HG03095 (cell line): ENCODE results near the gene EPS8L3.
"Not testable (repeated sequence)": the region's sequence is repeated elsewhere in the genome, so short reads cannot be mapped to it uniquely, and the experiment has no call there.

Source experiments
- ATAC-seq: cut with Tn5 transposase; IDR thresholded peaks from one replicate; pipeline ENCODE4 v1.9.1; 2021; ENCODE audit warnings: moderate library complexity; ENCODE audit not compliant: unreplicated experiment

EPS8L3 gene

GRCh38 chr1:109763646-109764415, at the start of gene EPS8L3:
EPS8L3 (minus strand) TSS chr1:109763923; CDS start chr1:109761749, 2,174 bp downstream.
- ATAC-seq, result no peak

- no peak for ATAC-seq
These were observed 49.1 kb upstream of the EPS8L3 start for GRCh38 chr1:109812691-109813393.

- ATAC-seq, result no peak
These were observed 45.0 kb upstream of the EPS8L3 start for GRCh38 chr1:109808703-109809102.

- ATAC-seq, result no peak
These were observed 44.3 kb upstream of the EPS8L3 start for GRCh38 chr1:109807822-109808680.

- no peak for ATAC-seq
These were observed 43.7 kb upstream of the EPS8L3 start for GRCh38 chr1:109807402-109807801.

- no peak for ATAC-seq
These were observed 43.1 kb upstream of the EPS8L3 start for GRCh38 chr1:109806733-109807400.

GRCh38 chr1:109805486-109806165, 41.9 kb upstream of the EPS8L3 start:
- ATAC-seq, result no peak

- no peak for ATAC-seq
These were observed 40.9 kb upstream of the EPS8L3 start for GRCh38 chr1:109804660-109805059.

GRCh38 chr1:109803901-109804331, 40.2 kb upstream of the EPS8L3 start:
- ATAC-seq, result no peak

- no peak for ATAC-seq
These were observed 39.3 kb upstream of the EPS8L3 start for GRCh38 chr1:109802901-109803561.

GRCh38 chr1:109802136-109802900, 38.6 kb upstream of the EPS8L3 start:
- ATAC-seq, result no peak

- no peak for ATAC-seq
These were observed 38.0 kb upstream of the EPS8L3 start for GRCh38 chr1:109801791-109802135.

GRCh38 chr1:109800291-109800690, 36.6 kb upstream of the EPS8L3 start:
- ATAC-seq, result no peak

- ATAC-seq, result no peak
These were observed 35.7 kb upstream of the EPS8L3 start for GRCh38 chr1:109799445-109799844.

- ATAC-seq, result not testable (repeated sequence)
These were observed 33.5 kb upstream of the EPS8L3 start for GRCh38 chr1:109797303-109797595.

- no peak for ATAC-seq
These were observed 33.0 kb upstream of the EPS8L3 start for GRCh38 chr1:109796484-109797302.

- ATAC-seq, result no peak
These were observed 30.8 kb upstream of the EPS8L3 start for GRCh38 chr1:109794319-109795132.
